ENCODE results near the gene INPP5A.

DNA sequence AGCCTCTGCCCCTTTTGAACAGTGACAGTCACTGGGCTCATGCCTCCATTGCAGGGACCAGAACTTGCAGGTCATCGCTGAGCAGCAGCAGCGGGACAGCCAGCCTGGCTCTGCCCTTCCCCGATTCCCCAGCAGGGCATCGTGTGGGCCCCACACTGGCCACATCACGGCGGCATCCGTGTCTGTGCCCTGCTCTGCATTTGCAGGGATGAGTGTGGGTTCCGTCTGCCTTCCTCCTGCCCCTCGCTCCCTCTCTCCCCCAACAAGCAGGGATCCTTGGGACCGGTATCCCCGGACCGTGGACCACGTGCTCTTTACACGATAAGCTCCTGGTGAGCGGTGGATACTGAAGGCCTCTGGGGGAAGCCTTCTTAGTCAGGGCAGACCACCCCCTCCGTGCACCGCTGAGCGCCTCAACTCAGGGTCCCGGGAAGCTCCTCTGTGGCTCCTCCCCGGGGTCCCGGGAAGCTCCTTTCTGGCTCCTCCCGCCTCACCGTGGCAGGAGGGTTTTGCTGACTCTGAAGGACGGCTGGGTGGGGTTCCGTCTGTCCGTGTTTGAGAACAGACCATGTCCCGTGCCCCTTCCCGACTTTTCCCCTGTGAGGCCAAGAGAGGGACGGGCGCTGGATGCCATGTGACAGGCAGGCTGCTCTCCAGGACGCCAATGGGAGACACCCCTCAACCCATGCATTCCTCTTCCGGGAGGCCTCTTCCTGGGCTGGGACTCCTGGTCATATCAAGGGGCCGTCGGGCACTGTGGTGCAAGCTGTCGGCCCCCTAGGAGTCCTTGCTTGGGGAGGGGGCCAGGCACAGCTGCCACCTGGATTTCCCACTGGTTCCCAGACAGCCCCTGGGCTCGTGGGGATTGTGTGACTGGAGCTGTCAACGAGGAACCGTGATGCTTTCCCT, 271.9 kb downstream of the INPP5A start:
- no peak for TF ChIP-seq POLR2A (IDR thresholded peaks at IDR 0.05)
- TF ChIP-seq, protein P1, sequence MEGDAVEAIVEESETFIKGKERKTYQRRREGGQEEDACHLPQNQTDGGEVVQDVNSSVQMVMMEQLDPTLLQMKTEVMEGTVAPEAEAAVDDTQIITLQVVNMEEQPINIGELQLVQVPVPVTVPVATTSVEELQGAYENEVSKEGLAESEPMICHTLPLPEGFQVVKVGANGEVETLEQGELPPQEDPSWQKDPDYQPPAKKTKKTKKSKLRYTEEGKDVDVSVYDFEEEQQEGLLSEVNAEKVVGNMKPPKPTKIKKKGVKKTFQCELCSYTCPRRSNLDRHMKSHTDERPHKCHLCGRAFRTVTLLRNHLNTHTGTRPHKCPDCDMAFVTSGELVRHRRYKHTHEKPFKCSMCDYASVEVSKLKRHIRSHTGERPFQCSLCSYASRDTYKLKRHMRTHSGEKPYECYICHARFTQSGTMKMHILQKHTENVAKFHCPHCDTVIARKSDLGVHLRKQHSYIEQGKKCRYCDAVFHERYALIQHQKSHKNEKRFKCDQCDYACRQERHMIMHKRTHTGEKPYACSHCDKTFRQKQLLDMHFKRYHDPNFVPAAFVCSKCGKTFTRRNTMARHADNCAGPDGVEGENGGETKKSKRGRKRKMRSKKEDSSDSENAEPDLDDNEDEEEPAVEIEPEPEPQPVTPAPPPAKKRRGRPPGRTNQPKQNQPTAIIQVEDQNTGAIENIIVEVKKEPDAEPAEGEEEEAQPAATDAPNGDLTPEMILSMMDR (IDR thresholded peaks at IDR 0.05), result no peak
